Measurements from ENCODE around the gene FOXP1. TPM values are rescaled to one million over a fixed set of nuclear protein-coding genes. Genes with fewer than 3 reads are reported as not detected.

FOXP1 gene
- total and polyA plus RNA-seq, 2 experiments from 2014 or later, result 76.8 to 99.8 TPM

- no peak overlapping the region for H3K4me2 ChIP-seq
- H3K27me3 ChIP-seq, result no peaks in the 10 kb centered on the region
- no peak overlapping the region for H3K27ac ChIP-seq
- no peak for TF ChIP-seq EZH2phosphoT487 (IDR thresholded peaks at IDR 0.05; ENCODE audit: low read depth, severe bottlenecking, unreplicated experiment)
- no peak for TF ChIP-seq EZH2 (IDR thresholded peaks at IDR 0.05; ENCODE audit: borderline replicate concordance)
- TF ChIP-seq, protein P1, sequence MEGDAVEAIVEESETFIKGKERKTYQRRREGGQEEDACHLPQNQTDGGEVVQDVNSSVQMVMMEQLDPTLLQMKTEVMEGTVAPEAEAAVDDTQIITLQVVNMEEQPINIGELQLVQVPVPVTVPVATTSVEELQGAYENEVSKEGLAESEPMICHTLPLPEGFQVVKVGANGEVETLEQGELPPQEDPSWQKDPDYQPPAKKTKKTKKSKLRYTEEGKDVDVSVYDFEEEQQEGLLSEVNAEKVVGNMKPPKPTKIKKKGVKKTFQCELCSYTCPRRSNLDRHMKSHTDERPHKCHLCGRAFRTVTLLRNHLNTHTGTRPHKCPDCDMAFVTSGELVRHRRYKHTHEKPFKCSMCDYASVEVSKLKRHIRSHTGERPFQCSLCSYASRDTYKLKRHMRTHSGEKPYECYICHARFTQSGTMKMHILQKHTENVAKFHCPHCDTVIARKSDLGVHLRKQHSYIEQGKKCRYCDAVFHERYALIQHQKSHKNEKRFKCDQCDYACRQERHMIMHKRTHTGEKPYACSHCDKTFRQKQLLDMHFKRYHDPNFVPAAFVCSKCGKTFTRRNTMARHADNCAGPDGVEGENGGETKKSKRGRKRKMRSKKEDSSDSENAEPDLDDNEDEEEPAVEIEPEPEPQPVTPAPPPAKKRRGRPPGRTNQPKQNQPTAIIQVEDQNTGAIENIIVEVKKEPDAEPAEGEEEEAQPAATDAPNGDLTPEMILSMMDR (IDR thresholded peaks at IDR 0.05; ENCODE audit: poor library complexity), result no peak
- no peak overlapping the region for H3K4me3 ChIP-seq
- peaks cover 26% of the 10 kb centered on the region for H3K79me2 ChIP-seq
- no peaks in the 10 kb centered on the region for H3K9me2 ChIP-seq (replicated peaks; ENCODE audit: insufficient read depth)
- no peak for DNase-seq (ENCODE audit: low spot score)
- no peaks in the 10 kb centered on the region for H3K36me3 ChIP-seq (replicated peaks; ENCODE audit: insufficient read depth, low read depth)
- no peak overlapping the region for H2AFZ ChIP-seq
- H3K9me3 ChIP-seq (ENCODE audit: low read depth), result no peaks in the 10 kb centered on the region
- no peaks in the 10 kb centered on the region for H3K4me1 ChIP-seq (ENCODE audit: insufficient read depth)
- 77% methylated on average over 12 of the region's 12 CpGs for WGBS (ENCODE audit: low lambda C conversion rate, missing lambda C conversion rate)
- no peaks in the 10 kb centered on the region for H4K20me1 ChIP-seq (ENCODE audit: insufficient read depth, poor library complexity, severe bottlenecking)
Observed at GRCh38 chr3:71468311-71469137, 115.0 kb downstream of the FOXP1 start.

GRCh38 chr3:71466483-71466882 is 117.0 kb downstream of the FOXP1 start:
- H3K9me2 ChIP-seq (replicated peaks; ENCODE audit: insufficient read depth), result no peaks in the 10 kb centered on the region
- H3K4me1 ChIP-seq (ENCODE audit: insufficient read depth), result no peaks in the 10 kb centered on the region
- DNase-seq (ENCODE audit: low spot score), result no peak
- H2AFZ ChIP-seq, result no peak overlapping the region
- H3K79me2 ChIP-seq, result peaks cover 18% of the 10 kb centered on the region
- H3K9me3 ChIP-seq (ENCODE audit: low read depth), result no peaks in the 10 kb centered on the region
- TF ChIP-seq EZH2 (IDR thresholded peaks at IDR 0.05; ENCODE audit: borderline replicate concordance) (no peak), EZH2phosphoT487 (IDR thresholded peaks at IDR 0.05; ENCODE audit: low read depth, severe bottlenecking, unreplicated experiment) (no peak)
- TF ChIP-seq, protein P1 (IDR thresholded peaks at IDR 0.05; ENCODE audit: poor library complexity), result no peak
- no peak overlapping the region for H3K4me3 ChIP-seq
- H3K4me2 ChIP-seq, result no peak overlapping the region
- H3K27me3 ChIP-seq, result no peaks in the 10 kb centered on the region
- 79% methylated on average over 10 of the region's 10 CpGs for WGBS (ENCODE audit: low lambda C conversion rate, missing lambda C conversion rate)
- H3K27ac ChIP-seq, result no peak overlapping the region
- H3K36me3 ChIP-seq (replicated peaks; ENCODE audit: insufficient read depth, low read depth), result no peaks in the 10 kb centered on the region
- no peaks in the 10 kb centered on the region for H4K20me1 ChIP-seq (ENCODE audit: insufficient read depth, poor library complexity, severe bottlenecking)

GRCh38 chr3:71465371-71466036 is 118.0 kb downstream of the FOXP1 start:
- Histone ChIP-seq H3K9me3 (ENCODE audit: low read depth) (no peaks in the 10 kb centered on the region), H3K9me2 (replicated peaks; ENCODE audit: insufficient read depth) (no peaks in the 10 kb centered on the region), H4K20me1 (ENCODE audit: insufficient read depth, poor library complexity, severe bottlenecking) (no peaks in the 10 kb centered on the region), H3K4me1 (ENCODE audit: insufficient read depth) (no peaks in the 10 kb centered on the region), H3K4me3 (no peak overlapping the region), H3K36me3 (replicated peaks; ENCODE audit: insufficient read depth, low read depth) (no peaks in the 10 kb centered on the region), H3K27ac (no peak overlapping the region), H3K27me3 (no peaks in the 10 kb centered on the region), H3K79me2 (peaks cover 12% of the 10 kb centered on the region), H2AFZ (no peak overlapping the region), H3K4me2 (no peak overlapping the region)
- WGBS (ENCODE audit: low lambda C conversion rate, missing lambda C conversion rate), result 87% methylated on average over 13 of the region's 13 CpGs
- no peak for DNase-seq (ENCODE audit: low spot score)
- TF ChIP-seq, protein P1 (IDR thresholded peaks at IDR 0.05; ENCODE audit: poor library complexity), result no peak
- TF ChIP-seq EZH2 (IDR thresholded peaks at IDR 0.05; ENCODE audit: borderline replicate concordance), result no peak
- TF ChIP-seq EZH2phosphoT487 (IDR thresholded peaks at IDR 0.05; ENCODE audit: low read depth, severe bottlenecking, unreplicated experiment), result no peak
